GM12878 (cell line): ENCODE data around the gene SFT2D1. TPM values are rescaled to one million over a fixed set of nuclear protein-coding genes. Genes with fewer than 3 reads are reported as not detected.
A peak's percentile ranks its signal among the peaks of the same experiment; 100 is the strongest.

Source experiments
- BACH1 ChIP-seq: fragments of 450-650 bp; IDR thresholded peaks from 2 replicates; pipeline ENCODE4 v1.6.1; 2017; ENCODE audit warnings: mild to moderate bottlenecking, borderline replicate concordance
- CREM ChIP-seq: IDR thresholded peaks from 2 replicates; pipeline ENCODE4 v1.6.1; 2014; ENCODE audit warnings: antibody characterized with exemption, low read depth
- EED ChIP-seq: sonication (generic); IDR thresholded peaks from 2 replicates; pipeline ENCODE4 v1.6.1; 2016; ENCODE audit warnings: antibody characterized with exemption, low read depth
- ETV6 ChIP-seq, 2 experiments: fragments of 450-650 bp in 1 of 2; IDR thresholded peaks in 1 of 2; conservative IDR thresholded peaks in 1 of 2; 2 replicates each; pipeline ENCODE4 v1.6.1; 2014; ENCODE audit warnings: antibody characterized with exemption in 1 of 2, borderline replicate concordance in 1 of 2, low read depth in 1 of 2, mild to moderate bottlenecking in 1 of 2, moderate library complexity in 1 of 2
- FOXK2 ChIP-seq: fragments of 450-650 bp; IDR thresholded peaks from 2 replicates; pipeline ENCODE4 v1.6.1; 2017; ENCODE audit warnings: mild to moderate bottlenecking, moderate library complexity
- IRF4 ChIP-seq: IDR thresholded peaks from 2 replicates; pipeline ENCODE4 v1.6.1; 2011; ENCODE audit warnings: low read depth, low read length
- KLF5 ChIP-seq: fragments of 450-650 bp; IDR thresholded peaks from 2 replicates; pipeline ENCODE4 v1.6.1; 2014; ENCODE audit warnings: mild to moderate bottlenecking; ENCODE audit not compliant: partially characterized antibody
- MEF2B ChIP-seq: fragments of 450-650 bp; IDR thresholded peaks from 2 replicates; pipeline ENCODE4 v1.6.1; 2018; ENCODE audit warnings: mild to moderate bottlenecking, moderate library complexity; ENCODE audit not compliant: partially characterized antibody, poor library complexity, severe bottlenecking
- NR2C1 ChIP-seq: fragments of 450-650 bp; IDR thresholded peaks from 2 replicates; pipeline ENCODE4 v1.6.1; 2017; ENCODE audit warnings: antibody characterized with exemption, mild to moderate bottlenecking, moderate library complexity
- POLR2AphosphoS2 ChIP-seq: IDR thresholded peaks from 2 replicates; pipeline ENCODE4 v1.6.1; 2011; ENCODE audit warnings: low read depth, mild to moderate bottlenecking, low read length, improper control_type of control experiment, moderate library complexity
- SREBF2 ChIP-seq: IDR thresholded peaks from 2 replicates; pipeline ENCODE4 v1.6.1; 2012; ENCODE audit warnings: mild to moderate bottlenecking, low read length
- ZNF207 ChIP-seq: fragments of 450-650 bp; IDR thresholded peaks from 2 replicates; pipeline ENCODE4 v1.6.1; 2014; ENCODE audit warnings: antibody characterized with exemption, mild to moderate bottlenecking, borderline replicate concordance
- polyA plus RNA-seq, 11 experiments: library from polyadenylated mRNA; depleted of rRNA in 4 of 11; unstranded in 6 of 11; stranded (reverse) in 5 of 11; fragments of >200 nt; fragmentation: Nextera tagmentation in 4 of 11; fragmentation: Illumina TruSeq in 1 of 11; extraction: Ambion mirVana in 4 of 11; extraction: Trizol in 1 of 11; gene quantifications; 1 replicate in 1 of 11; 2 replicates in 10 of 11; pipeline versions ENCODE4 v1.2.1 to v1.2.3, GENCODE V29; 2011 to 2016; ENCODE audit warnings: inconsistent platforms in 2 of 11, missing spikeins in 2 of 11, low read depth in 1 of 11
- total RNA-seq, 4 experiments: library from RNA; depleted of rRNA in 3 of 4; stranded (reverse); fragments of >200 nt in 3 of 4; fragmentation: Illumina TruSeq in 1 of 4; extraction: Trizol in 1 of 4; gene quantifications; 2 replicates each; pipeline versions ENCODE4 v1.2.1 to v1.2.3, GENCODE V29; 2013 to 2021
- TF ChIP-seq, protein P1 (sequence below): fragments of 450-650 bp; IDR thresholded peaks from 2 replicates; pipeline ENCODE4 v1.6.1; 2018; ENCODE audit warnings: borderline replicate concordance, mild to moderate bottlenecking; ENCODE audit not compliant: partially characterized antibody
- TF ChIP-seq, protein P2 (sequence below): IDR thresholded peaks from 2 replicates; pipeline ENCODE4 v1.6.1; 2011; ENCODE audit warnings: mild to moderate bottlenecking, low read depth, low read length, moderate library complexity; ENCODE audit not compliant: insufficient replicate concordance
- TF ChIP-seq, protein P3 (sequence below): fragments of 450-650 bp; IDR thresholded peaks from 2 replicates; pipeline ENCODE4 v1.6.1; 2017; ENCODE audit warnings: antibody characterized with exemption, mild to moderate bottlenecking, moderate library complexity
- TF ChIP-seq, protein P4 (sequence below): IDR thresholded peaks from 2 replicates; pipeline ENCODE4 v1.6.1; 2012; ENCODE audit warnings: mild to moderate bottlenecking, low read depth, low read length
- TF ChIP-seq, protein P5 (sequence below): fragments of 450-650 bp; IDR thresholded peaks from 2 replicates; pipeline ENCODE4 v1.6.1; 2016; ENCODE audit warnings: mild to moderate bottlenecking

The SFT2D1 gene
- total and polyA plus RNA-seq, 10 of the 15 experiments (the other 5 are each of a cell fraction or from before 2014, with no cell fraction given) = 69.5 to 281 (median 124) TPM

DNA sequence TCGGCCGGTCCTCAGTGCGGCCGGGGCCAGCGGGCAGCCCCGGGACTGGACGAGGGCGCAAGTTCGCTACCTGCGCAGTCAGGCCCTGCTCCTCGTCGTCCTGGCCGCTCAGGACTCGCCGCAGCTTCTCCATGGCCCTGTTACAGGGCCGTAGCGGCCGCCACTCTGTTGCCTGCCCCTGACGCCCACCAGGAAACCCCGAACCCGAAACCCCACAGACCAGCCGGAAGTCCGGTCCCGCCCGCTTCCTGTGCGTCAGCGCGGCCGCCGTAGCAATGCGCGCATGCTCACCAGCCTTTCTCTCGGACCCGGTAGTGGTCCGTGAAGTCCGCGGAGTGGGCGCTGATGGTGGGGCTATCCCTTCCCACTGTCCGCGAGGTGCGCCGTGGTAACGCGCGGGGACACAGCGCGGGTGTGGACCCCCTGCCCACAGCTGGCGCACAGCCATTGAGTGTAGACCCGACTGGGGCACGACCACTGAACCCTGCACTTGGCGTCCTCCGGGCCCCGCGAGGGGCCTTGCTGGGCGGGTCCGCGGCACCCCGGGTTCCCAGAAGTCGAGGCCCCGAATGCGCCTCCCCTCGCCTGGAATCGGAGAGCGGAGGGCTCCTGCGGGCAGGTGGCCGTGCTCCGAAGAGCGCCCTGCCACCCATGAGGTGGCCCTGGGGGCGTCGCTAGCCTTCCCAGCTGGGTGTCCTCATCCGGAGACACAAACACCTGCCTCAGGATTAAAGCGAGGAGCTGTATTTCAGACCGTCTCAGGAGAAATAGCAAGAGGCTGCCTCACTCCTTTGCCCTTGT is at the start of gene SFT2D1 (continued):
- peak; percentile 56 for TF ChIP-seq MEF2B
- TF ChIP-seq, protein P1, sequence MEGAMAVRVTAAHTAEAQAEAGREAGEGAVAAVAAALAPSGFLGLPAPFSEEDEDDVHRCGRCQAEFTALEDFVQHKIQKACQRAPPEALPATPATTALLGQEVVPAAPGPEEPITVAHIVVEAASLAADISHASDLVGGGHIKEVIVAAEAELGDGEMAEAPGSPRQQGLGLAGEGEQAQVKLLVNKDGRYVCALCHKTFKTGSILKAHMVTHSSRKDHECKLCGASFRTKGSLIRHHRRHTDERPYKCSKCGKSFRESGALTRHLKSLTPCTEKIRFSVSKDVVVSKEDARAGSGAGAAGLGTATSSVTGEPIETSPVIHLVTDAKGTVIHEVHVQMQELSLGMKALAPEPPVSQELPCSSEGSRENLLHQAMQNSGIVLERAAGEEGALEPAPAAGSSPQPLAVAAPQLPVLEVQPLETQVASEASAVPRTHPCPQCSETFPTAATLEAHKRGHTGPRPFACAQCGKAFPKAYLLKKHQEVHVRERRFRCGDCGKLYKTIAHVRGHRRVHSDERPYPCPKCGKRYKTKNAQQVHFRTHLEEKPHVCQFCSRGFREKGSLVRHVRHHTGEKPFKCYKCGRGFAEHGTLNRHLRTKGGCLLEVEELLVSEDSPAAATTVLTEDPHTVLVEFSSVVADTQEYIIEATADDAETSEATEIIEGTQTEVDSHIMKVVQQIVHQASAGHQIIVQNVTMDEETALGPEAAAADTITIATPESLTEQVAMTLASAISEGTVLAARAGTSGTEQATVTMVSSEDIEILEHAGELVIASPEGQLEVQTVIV = peak; percentile 67
- 0 out of 2 replicates have a peak, but pooled peaks have one; percentile 29 for TF ChIP-seq ZNF207
- peak; percentile 7; the same call in 1 of the 2 replicates for TF ChIP-seq IRF4
- TF ChIP-seq BACH1 = peak; percentile 90
- TF ChIP-seq, protein P2, sequence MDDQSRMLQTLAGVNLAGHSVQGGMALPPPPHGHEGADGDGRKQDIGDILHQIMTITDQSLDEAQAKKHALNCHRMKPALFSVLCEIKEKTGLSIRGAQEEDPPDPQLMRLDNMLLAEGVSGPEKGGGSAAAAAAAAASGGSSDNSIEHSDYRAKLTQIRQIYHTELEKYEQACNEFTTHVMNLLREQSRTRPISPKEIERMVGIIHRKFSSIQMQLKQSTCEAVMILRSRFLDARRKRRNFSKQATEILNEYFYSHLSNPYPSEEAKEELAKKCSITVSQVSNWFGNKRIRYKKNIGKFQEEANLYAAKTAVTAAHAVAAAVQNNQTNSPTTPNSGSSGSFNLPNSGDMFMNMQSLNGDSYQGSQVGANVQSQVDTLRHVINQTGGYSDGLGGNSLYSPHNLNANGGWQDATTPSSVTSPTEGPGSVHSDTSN = peak; percentile 19
- peak; percentile 92 for TF ChIP-seq POLR2AphosphoS2
- peak; percentile 55 for TF ChIP-seq EED
- TF ChIP-seq, protein P3, sequence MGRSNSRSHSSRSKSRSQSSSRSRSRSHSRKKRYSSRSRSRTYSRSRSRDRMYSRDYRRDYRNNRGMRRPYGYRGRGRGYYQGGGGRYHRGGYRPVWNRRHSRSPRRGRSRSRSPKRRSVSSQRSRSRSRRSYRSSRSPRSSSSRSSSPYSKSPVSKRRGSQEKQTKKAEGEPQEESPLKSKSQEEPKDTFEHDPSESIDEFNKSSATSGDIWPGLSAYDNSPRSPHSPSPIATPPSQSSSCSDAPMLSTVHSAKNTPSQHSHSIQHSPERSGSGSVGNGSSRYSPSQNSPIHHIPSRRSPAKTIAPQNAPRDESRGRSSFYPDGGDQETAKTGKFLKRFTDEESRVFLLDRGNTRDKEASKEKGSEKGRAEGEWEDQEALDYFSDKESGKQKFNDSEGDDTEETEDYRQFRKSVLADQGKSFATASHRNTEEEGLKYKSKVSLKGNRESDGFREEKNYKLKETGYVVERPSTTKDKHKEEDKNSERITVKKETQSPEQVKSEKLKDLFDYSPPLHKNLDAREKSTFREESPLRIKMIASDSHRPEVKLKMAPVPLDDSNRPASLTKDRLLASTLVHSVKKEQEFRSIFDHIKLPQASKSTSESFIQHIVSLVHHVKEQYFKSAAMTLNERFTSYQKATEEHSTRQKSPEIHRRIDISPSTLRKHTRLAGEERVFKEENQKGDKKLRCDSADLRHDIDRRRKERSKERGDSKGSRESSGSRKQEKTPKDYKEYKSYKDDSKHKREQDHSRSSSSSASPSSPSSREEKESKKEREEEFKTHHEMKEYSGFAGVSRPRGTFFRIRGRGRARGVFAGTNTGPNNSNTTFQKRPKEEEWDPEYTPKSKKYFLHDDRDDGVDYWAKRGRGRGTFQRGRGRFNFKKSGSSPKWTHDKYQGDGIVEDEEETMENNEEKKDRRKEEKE = no peak
- peak; percentile 56 for TF ChIP-seq KLF5
- TF ChIP-seq, protein P4, sequence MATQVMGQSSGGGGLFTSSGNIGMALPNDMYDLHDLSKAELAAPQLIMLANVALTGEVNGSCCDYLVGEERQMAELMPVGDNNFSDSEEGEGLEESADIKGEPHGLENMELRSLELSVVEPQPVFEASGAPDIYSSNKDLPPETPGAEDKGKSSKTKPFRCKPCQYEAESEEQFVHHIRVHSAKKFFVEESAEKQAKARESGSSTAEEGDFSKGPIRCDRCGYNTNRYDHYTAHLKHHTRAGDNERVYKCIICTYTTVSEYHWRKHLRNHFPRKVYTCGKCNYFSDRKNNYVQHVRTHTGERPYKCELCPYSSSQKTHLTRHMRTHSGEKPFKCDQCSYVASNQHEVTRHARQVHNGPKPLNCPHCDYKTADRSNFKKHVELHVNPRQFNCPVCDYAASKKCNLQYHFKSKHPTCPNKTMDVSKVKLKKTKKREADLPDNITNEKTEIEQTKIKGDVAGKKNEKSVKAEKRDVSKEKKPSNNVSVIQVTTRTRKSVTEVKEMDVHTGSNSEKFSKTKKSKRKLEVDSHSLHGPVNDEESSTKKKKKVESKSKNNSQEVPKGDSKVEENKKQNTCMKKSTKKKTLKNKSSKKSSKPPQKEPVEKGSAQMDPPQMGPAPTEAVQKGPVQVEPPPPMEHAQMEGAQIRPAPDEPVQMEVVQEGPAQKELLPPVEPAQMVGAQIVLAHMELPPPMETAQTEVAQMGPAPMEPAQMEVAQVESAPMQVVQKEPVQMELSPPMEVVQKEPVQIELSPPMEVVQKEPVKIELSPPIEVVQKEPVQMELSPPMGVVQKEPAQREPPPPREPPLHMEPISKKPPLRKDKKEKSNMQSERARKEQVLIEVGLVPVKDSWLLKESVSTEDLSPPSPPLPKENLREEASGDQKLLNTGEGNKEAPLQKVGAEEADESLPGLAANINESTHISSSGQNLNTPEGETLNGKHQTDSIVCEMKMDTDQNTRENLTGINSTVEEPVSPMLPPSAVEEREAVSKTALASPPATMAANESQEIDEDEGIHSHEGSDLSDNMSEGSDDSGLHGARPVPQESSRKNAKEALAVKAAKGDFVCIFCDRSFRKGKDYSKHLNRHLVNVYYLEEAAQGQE = peak; percentile 41; the same call in 1 of the 2 replicates
- no peak for TF ChIP-seq SREBF2
- TF ChIP-seq ETV6 (conservative IDR thresholded peaks at IDR 0.05 in 1 of 2, IDR thresholded peaks at IDR 0.05 in 1 of 2; ENCODE audit: borderline replicate concordance in 1 of 2, low read depth in 1 of 2) = peak in 1 of 2 experiments; percentile 96; a peak in 2 of 4 replicates
- peak; percentile 6; the same call in 1 of the 2 replicates for TF ChIP-seq FOXK2
- peak; percentile 90 for TF ChIP-seq CREM
- peak; percentile 44; the same call in 1 of the 2 replicates for TF ChIP-seq NR2C1
- TF ChIP-seq, protein P5, sequence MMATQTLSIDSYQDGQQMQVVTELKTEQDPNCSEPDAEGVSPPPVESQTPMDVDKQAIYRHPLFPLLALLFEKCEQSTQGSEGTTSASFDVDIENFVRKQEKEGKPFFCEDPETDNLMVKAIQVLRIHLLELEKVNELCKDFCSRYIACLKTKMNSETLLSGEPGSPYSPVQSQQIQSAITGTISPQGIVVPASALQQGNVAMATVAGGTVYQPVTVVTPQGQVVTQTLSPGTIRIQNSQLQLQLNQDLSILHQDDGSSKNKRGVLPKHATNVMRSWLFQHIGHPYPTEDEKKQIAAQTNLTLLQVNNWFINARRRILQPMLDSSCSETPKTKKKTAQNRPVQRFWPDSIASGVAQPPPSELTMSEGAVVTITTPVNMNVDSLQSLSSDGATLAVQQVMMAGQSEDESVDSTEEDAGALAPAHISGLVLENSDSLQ = peak; percentile 65
